ENCODE data around the gene SYNPO.

SYNPO gene

DNA sequence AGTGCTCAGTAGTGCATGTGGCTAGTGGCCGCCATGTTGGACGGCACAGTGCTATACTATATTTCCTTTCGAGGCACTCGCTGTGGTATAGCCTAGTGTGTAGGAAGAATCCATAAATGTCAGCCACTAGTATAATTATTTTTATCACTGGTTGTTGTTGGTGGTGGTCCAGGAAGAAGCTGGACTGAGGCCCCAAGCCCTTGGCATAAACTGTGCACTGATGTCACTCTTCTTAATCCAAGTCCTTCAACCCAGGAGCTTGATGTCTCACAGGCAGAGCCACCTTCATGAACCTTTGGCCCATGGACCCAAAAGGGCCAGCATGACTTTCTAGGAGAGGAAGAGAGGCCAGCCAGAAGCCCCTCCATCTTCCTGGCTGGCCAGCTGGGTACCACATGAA, 32.5 kb upstream of the SYNPO start:
- no peak for DNase-seq (ENCODE audit: low read depth in 2 of 2, low spot score in 1 of 2)

DNA sequence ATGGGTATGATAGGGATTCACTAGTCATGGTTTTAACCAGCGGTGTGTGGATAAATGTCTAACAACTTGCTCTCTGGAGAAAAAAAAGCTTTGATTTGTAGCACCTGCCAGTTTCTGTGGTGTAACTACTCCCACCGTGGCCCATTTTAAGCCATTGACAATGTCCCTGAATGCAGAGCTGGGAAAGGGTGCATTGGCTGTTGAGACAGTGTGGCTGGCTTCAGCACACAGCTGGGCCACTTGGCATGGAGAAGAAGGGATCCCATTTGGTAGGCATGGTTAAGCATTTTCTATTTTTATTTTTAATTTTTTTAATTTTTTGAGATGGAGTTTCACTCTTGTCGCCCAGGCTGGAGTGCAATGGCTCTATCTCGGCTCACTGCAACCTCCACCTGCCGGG, 31.5 kb upstream of the SYNPO start:
- DNase-seq (ENCODE audit: low read depth in 2 of 2, low spot score in 1 of 2) = no peak

DNA sequence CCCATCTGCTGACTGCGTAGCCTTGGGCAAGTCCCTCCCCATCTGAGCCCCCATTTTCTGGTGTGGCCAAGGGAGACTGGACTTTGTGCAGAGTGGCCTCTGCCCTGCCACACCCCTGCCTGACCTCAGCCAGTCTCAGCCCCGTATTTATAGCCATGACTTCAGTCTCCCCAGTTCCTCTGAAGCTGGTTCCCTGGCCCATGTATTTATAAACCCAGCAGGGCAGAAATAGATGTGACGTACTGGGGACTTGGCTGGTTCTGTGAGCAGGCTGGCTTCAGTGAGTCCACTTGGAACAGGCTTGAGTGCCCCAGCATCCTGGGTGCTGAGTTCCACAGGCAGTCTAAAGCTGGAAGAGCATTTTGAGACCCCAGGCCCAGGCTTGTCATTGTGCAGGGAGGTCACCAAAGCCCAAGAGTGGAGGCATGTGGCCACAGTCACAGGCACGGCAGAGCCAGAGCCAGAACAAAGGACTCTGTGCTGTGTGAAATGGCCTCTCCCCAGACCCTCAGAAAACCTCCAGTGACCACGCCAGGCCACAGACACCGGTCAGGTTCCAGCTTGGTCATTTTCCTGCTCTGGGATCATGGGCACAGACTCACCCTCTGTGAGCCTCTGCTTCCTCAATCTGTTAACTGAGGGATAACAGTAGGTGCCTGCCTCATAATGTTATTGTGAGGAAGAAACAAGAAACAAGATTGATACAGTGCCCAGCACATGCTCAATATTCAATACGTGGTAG, 30.4 kb upstream of the SYNPO start:
- DNase-seq (ENCODE audit: low read depth in 2 of 2, low spot score in 1 of 2) = no peak

DNA sequence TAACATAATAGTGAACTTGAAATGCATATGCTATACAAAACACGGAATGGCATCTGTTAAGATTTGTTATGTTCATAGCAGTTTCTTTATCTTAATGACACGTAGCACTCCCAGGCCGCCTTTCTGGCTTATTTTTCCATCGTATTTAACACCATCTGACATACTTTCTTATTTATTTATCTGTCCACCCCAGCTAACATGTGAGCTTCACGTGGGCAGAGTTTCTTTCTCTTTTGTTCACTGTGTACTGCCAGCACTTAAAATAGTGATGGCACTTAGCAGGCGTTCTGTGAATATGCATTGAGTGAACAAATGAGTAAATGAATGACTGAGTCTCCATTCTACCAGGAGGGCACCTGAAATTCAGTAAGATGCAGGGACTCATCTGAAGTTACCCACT, 29.4 kb upstream of the SYNPO start:
- no peak for DNase-seq (ENCODE audit: low read depth in 2 of 2, low spot score in 1 of 2)

DNA sequence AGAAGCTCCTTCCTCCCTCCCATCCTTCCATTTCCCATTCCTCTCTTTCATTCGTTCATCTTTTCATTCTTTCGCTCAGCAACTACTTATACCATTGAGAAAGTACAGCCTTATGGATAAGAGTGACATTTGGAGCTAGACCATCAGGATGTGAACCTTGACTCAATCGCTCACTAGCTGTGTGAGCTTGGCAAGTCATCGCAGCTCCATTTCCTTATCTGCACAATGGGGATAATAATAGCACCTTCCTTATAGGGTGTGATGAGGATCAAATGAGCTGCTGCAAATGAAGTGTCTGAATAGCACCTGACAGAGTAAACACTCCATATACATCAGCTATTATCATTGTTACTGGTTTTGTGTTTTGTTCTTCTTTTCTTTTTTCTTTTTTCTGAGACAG, 28.1 kb upstream of the SYNPO start:
- no peak for DNase-seq (ENCODE audit: low read depth in 2 of 2, low spot score in 1 of 2)

DNA sequence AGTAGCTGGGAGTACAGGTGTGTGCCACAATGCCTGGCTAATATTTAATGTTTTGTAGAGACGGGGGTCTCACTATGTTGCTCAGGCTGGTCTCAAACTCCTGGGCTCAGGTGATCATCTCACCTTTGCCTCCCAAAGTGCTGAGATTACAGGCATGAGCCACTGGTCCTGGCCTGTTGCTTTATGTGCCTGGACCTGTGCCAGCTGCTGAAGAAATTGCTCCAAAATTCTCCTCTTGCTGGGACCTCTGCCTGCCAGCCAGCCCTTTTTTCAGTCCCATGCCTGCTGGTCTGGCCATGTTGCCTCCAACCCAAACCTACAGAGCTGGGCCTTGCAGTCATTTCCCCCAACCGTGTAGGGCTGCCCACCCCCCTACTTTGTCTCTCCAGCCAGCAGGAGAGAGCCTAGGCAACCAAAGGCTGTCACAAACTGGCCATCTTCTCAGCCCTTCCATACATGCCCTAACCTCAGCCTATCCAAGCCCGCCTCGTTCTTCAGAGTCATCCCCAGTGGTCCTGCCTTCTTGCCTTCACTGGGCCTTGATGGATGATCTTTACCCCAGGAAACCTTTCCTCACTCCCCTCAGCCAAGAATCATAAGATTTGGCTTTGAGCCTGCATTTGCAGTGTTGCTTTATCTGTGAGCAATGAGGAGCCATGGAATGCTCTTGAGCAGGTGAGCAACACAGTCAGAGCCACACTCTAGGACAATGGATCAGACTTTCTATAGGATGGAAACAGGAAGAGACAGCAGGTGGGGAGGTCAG, 27.4 kb upstream of the SYNPO start:
- DNase-seq (ENCODE audit: low read depth in 2 of 2, low spot score in 1 of 2) = no peak

DNA sequence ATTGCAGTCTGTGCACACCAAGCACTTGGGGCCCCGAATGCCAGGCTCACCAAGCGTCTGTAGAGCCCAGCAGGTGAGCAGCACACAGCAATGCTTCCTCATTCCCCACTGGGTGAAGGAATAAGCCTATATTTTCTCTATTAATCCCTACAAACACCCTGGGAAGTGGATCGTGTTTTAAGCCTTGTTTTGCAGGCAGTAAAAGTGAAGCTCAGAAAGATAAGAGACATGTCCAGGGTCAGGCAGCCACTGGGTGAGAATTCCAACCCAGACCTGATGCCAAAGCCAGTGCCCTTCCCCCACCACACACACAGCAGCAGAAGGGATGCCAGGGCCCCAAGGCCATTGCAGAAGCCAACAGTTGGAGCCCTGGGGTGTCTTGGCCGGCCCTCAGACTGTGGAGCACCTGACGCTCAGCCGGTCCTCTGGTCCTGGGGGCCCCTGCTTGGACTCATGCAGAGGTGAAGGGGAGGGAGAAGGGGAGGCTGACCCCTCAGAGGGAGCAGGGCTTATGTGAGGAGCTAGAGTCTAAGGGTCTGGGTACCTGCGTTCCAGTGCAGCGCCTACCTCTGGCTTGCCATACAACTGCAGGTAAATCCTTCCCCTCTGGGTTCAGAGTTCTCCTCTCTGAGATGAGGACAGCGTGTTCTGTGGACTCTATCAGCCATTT, 26.3 kb upstream of the SYNPO start:
- DNase-seq (ENCODE audit: low read depth in 2 of 2, low spot score in 1 of 2) = no peak

DNA sequence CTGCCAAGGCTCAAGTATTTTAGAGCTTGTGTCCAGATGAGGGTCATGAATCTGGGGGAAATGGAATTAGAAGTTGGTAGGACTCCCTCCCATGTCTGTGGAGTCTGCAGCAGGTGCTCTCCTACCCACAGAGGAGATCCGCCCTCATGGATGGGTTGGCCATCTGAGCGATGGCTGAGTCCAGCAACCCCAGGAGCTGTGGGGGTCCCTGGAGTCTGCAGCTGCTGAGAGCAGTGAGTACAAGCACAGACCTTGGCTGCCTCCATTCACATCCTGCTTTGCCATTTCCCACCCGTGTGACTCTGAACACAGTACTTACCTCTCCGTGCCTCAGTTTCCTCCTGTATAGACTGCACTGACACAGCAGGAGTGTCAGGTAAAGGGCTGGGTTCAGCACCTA, 25.8 kb upstream of the SYNPO start:
- DNase-seq (ENCODE audit: low read depth in 2 of 2, low spot score in 1 of 2) = no peak

DNA sequence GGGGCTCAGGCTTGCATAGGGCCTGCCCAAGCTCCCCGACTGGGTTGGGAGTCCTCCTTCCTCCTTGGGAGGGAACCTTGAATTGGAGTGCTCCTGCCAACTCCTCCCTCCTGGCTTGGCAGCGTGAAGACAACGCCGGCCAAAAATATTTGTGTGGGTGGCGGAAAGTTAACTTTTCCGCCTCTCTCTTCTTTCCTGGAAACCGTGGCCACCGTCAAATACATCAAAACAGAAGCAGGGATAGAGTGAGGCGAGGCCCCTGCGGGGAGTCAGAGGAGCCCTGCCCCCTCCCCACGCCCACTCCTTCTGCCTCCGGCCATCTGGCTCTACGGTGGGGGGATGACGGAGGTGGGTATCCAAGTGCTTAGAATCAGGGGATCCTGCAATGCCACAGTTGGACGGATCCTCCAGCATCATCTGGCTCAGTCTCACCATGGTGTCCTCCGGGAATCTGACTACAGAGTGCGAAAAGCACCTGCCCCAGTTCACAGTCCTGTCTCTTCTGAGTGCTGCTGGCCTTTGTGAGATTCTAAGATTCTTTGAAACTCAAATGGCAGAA, 25.2 kb upstream of the SYNPO start:
- DNase-seq (ENCODE audit: low read depth in 2 of 2, low spot score in 1 of 2) = no peak

DNA sequence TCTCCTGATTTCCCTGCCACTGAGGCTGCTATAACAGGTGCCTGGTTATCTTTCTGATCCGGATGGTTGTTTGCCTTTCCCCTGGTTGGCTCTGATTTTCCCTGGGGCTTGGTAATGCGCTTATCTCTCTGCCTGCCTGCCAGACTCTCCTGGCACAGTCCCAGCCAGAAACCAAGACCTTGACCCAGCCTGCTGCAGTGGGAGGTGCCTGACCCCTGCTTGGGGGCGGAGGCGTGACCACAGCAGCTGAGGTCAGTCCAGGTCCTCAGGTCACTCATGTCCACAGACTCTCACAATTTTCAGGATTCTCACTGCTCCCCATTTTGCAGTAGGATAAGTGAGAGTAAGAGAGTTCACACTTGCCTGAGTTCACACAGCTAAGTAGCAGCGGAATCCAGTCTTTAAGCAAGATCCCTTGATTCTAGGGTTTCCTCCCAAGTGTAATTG, 24.4 kb upstream of the SYNPO start:
- no peak for DNase-seq (ENCODE audit: low read depth in 2 of 2, low spot score in 1 of 2)

DNA sequence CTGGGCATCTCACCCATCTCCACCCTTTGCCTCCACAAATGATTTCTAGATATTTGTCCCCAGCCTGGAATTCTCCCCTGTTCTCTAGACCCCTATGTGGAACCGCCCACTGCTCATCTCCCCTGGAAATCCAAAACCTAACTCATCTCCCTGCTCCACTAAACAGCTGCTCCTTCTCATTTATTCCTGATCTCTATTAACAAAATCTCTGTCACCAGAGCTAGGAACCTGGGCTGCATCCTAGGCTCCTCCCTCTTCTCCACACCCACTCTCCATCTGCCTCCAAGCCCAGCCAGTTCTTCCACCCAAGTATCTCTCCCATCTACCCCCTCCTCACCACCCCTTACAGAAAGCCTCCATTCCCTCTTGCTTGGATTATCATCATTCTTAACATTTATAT, 24.0 kb upstream of the SYNPO start:
- no peak for DNase-seq (ENCODE audit: low read depth in 2 of 2, low spot score in 1 of 2)

DNA sequence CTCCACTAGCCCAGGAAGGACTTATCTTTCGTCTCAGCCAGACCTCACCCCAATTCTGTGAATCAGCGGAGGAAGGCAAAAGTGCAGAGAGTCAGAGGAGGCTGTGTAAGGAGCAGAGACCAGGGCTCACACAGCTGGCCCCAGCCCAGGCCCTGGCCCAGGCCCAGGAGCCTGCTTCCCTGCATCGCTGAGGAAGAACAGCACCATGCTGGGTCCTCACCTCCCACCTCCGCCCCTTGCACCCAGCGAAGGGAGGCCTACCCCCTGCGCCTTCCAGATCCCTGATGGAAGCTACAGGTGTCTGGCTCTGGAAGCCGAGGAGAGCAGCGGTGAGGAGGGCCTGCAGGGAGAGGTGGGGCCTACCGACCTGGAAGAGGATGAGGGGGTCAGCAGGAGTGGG, 22.3 kb upstream of the SYNPO start:
- no peak for DNase-seq (ENCODE audit: low read depth in 2 of 2, low spot score in 1 of 2)

DNA sequence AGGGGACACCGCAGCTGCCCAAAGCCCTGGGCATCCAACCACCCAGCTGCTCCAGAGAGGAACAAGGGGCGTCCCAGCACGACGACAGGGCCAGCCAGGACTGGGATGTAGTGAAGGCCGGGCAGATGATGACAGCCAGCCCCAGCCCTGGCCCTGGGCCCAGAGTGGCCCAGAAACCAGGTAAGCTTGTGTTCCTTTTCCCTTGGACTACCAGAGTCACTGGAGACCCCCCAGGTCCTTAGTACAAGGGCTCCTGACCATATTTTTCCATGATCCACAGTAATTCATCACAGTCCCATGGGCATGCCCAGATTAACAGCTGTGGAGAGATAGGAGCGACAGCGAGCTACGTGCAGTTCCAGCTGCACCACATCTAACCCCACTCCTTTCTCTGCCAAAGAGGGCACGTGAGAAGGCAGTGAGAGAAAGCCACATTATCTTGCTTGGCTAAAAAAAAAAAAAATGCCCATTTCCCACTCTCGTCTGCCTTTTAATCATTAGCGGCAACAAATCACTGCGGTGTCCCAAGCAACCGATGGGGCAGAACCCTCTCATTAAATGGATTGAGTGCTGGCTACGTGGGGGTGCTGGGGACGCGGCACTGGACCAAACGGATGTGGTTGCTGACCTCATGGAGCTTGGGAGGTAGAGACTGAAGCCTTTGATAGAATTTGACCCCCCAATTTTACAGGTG, 21.7 kb upstream of the SYNPO start:
- no peak for DNase-seq (ENCODE audit: low read depth in 2 of 2, low spot score in 1 of 2)

DNA sequence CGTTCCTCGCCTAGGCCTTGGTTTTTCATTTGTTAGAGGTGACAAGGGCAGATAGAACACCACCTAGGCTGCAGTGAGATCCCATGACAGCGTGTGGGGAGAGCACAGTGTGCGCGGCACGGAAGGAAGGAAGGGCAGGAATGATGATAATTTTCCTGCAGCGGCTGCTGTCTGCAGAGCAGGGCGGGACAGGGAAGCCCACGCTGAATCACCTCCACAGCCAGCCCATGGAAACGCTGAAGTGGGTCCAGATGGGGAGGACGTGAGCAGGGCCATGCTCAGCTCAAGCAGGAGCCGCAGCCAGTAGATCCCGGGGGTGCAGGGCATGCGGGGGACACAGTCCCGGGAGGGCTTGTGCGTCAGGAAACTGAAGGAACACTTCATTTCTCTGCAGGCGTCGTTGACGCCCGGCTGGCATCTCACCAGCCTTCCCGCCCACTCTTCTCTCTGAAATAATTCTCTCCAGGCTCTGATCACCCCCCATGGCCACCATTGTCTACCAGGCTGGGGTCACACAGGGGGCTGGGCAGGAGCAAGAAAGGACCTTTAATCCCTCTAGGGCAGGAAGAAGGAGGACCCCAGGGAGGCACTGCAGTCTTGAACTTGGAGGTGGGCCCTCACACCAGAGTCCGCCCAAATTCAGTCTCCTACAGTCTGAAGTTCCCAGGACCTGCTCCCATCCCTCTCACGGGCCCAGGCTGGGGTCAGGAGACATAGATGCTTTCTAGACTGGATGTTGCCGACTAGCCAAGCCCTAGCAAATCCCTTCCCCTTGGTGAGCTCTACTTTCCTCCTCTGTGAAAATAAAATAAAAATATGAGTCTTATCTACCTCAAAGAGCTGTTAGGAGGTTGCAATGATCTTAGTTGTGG, 20.9 kb upstream of the SYNPO start:
- no peak for DNase-seq (ENCODE audit: low read depth in 2 of 2, low spot score in 1 of 2)

DNA sequence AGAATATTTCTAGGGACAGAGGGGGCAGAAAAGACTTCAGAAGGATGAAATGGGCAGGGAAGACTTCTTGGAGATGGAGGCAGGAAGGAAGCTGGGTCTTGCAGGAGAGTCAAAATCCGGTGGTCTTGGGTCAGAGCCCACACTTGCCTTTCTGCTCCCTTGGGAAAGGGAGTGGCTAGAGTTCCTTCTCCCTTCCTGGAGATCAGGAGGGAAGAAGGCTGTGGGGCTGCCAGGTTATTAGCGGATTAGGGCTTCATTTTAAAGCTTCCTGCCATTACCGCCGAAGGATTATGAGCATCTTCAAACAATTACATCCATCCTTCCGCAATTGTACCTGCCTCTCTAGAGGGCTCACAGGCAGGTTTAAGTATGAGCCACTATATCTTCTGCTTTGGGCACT, 19.2 kb upstream of the SYNPO start:
- DNase-seq (ENCODE audit: low read depth in 2 of 2, low spot score in 1 of 2) = no peak

DNA sequence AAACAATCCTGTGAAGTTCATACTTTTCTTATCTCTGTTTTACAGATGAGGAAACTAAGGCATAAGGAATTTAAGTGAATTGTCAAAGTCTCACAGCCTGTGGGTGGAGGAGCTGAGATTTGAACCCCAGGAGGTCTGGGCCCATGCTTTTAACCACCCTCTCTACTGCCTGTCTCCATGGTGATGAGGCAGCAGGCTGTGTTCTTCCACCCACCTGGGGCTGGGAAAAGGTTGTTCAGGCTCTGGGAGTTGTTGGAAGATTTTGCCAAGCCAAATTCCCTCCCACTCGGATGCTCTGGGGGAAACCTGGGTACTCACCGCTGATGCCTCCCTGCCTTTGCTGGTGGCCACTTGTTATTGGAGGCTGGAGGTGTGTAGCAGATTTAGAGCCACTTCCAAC, 18.3 kb upstream of the SYNPO start:
- DNase-seq (ENCODE audit: low read depth in 2 of 2, low spot score in 1 of 2) = no peak

DNA sequence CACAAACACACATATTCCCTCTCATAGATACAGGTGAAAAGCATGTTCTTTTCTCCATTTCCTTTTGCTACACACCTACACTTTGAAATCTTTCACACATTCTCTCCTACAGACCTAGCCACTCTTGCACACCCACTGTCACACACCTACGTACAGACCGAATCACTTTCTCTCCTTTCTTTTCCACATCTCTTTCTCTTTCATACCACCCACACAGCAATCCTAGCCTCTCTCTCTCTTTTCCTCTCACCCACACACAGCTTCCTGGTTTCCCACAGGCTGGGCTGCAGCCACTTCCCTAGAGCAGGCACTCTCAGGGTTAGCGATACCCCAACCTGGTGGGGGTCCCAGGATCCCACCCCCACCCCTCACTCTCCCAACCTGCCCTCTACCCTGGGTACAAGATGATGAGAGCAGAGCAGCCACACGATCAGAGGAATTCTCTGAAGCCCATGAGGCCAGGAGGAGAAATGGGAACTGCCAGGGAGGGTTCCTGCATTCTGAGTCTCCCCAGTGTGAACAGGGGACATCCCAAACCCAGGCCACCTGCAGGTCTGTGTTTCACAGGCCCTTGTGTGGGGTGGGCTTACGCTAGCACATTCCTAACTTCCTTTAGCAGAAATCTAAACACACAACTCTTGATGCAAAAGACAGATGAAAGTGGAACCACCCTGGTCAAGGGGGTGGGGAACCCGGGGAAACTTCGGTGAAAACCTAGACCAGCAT, 17.1 kb upstream of the SYNPO start:
- DNase-seq (ENCODE audit: low read depth in 2 of 2, low spot score in 1 of 2) = no peak

DNA sequence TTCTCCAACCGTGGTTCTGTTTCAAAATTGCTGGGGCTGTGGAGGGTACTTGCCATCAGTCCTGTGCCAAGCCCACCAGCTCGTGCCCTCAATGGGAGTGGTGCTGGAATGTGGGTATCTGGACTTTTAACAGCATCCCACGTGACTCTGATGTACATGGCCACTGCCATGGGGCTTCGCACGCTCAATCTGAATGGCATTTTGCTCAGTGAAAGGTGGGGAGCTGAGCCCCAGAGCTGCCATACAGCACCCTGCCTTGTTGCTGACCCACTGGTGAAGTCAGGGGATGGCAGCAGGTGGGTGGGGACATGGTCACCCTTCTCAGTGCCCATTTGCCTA, 16.6 kb upstream of the SYNPO start:
- no peak for DNase-seq (ENCODE audit: low read depth in 2 of 2, low spot score in 1 of 2)

DNA sequence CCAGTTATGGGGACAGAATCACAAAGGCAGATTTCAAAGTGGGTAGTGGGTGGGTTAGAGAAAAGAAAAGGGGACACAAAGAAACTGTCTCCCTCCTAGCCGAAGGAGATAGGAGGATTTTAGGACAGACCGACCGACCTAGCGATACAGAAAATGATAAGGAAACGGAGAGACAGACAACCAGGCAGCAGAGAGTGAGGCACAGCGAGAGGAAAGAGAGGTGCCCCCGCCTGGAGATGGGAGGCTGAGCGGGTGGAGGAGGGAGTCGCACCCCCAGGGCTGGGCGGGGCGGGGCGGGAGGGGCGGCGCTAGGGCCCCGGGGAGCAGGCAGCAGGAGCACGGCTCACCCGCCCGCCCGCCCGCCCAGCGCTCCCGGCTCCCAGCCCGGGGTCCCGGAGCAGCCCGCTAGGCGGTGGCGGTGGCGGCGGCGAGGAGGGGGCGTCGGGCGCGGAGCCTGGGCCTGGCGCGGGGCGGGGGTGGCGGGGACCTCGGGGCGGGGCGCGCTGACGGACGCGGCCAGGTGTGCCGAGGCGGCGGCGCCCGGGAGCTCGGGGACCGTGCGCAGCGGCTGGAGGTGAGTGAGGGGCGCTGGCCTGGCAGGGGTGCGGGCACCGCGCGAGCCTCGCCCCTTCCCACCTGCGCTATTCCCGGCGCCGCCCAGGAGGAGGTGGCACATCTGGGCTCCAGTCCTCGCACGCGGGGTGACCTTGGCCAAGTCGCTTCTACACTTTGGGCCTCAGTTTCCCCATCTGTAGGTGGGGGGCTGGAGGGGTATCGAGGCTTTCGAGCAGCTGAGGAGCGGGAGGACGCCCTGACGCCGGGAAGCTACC, 15.9 kb upstream of the SYNPO start:
- no peak for DNase-seq (ENCODE audit: low read depth in 2 of 2, low spot score in 1 of 2)
